ENCODE results near the gene ZNF236.

- TF ChIP-seq CTCF (IDR thresholded peaks at IDR 0.05) (no peak), POLR2A (IDR thresholded peaks at IDR 0.05) (no peak)
Observed at GRCh38 chr18:76838182-76838581, 15.8 kb downstream of the ZNF236 start.

Data from vagina (tissue), 2 donors.